ENCODE measurements around the gene ANKRD66.
"Not testable (repeated sequence)": the region's sequence is repeated elsewhere in the genome, so short reads cannot be mapped to it uniquely, and the experiment has no call there.

The ANKRD66 gene

DNA sequence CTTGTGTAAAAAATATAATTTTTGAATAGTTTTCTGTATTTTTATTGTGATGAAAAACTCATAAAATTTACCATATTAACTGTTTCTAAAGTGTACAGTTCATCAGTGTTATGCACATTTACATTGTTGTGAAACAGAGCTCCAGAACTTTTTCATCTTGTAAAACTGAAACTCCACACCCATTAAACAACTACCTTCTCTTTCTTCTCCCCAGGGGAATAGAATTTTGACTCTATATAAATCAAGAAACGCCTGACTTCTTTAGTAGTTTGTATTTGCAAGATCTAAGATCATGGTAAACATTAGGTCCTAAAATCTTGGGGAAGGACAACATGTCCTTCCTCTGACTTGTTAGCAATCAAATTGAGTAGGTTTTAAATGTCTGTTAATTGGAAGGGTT lies 9.1 kb downstream of the ANKRD66 start:
- no peak for DNase-seq (ENCODE audit: low read depth, low spot score)

DNA sequence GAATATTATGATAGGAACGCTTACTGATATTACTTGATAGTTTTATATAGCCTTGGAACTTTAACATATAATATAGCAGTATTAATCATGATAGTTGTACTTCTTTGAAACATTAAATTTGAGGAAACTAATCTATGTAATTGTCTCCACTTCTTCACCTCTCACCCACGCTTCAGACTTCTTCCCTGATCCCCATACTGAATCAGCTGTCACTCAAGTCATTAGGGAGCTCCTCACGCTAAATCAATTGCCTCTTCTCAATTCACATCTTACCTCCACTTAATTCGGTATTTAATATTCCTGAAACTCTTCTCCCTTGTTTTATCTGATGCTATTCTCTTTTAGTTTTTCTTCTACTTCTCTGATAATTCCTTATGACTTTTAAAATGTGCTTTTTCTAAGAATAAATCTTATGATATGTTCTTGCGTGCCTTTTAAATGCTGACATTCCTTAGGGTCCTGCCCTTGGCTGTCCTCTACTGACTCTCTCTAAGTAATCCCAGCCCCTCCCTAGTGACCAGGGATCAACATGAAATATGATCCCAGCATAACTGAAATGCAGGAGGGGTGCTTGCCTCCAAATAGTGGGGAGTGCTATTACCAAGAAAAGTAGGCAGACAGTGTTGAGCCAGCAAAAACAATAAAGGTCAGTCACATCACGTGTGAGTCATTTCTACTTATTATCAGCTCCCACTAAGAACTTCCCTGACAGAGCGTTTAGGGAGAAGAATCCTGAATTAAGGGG lies 9.9 kb downstream of the ANKRD66 start:
- DNase-seq (ENCODE audit: low read depth, low spot score): no peak

DNA sequence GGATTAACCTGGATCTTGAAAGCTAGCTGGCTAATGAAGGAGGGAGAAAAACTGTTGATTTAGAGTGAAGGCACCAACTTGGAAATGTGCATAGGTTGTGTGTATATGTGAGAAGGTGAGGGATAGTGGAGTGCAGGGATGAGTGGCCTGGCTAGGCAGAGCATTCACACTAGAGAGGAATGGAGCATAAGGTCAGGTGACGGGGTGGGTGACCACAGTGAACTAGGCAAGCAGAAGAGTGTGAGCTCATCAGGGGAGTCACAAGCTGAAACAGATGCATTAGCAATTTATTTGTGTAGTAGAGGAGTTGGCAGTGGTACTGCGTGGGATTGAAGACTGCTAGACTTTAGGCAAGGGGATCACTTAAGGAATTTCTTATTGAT lies 10.5 kb downstream of the ANKRD66 start:
- no peak for DNase-seq (ENCODE audit: low read depth, low spot score)

DNA sequence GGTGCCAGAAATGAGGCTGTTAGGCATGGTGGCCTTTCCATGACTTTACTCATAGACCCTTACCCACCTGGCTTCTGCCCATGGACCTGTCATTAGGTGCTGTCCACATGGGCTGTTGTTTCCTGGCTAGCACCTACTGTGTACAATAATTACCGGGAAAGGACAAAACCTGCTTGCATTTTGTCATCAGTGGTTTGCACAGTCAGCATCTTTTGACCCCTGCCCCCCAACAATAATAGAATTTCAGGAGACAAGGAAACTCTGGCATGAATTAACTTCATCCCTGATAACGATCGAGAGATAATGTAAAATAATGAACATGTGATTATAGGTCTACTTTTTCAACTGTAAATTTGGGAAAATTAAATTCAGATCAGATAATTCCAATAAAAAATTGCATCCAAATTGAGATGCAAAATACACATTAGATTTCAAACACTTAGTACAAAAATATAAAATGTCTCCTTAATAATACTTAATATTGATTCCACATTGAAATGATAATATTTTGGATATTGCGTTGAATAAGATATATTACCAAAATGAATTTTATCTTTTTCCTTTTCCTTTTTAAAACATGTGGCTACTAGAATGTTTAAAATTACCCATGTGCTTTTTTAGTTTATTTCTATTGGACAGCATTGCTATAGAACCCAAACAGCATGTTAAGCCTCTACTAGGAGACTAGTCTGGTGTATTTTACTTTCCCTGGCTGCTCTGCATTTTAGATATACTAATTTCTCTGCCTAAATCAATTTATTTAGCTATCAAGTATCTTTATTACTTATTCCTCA lies 12.4 kb downstream of the ANKRD66 start:
- no peak for DNase-seq (ENCODE audit: low read depth, low spot score)

DNA sequence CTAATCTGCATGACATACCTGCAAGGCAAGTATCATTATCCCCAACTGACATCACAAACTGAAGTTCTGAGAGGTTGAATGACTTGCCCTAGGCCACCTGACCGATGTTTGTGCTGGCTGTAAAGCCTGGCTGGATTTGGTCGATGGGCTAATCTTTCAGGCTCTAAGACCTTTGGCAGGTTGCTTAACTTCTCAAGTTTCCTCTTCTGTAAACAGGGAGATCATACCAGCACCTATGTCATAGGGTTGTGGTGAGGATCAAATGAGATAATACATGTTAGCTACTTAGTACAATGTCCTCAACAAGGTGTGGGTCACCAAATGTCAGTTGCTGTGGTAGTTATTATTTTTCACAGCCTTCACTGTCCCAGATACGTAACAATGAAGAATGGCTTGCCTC lies 14.2 kb downstream of the ANKRD66 start:
- no peak for DNase-seq (ENCODE audit: low read depth, low spot score)

DNA sequence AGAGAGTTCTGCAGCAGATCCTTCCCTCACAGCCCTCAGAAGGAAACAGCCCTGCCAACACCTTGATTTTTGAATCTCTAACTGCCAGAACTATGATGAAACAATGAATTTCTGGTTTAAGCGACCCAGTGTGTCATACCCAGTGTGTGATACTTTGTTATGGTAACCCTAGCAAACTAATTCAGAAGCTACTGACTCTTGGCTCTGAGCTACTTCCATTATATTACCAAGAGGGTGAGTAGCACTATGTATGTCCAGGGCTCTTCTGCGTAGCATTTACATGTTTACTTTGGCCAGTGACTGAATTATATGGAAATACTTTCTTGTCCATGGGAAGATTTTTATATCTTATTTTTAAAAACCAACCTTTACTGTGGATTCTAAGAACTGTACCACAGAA lies 16.7 kb downstream of the ANKRD66 start:
- no peak for DNase-seq (ENCODE audit: low read depth, low spot score)

DNA sequence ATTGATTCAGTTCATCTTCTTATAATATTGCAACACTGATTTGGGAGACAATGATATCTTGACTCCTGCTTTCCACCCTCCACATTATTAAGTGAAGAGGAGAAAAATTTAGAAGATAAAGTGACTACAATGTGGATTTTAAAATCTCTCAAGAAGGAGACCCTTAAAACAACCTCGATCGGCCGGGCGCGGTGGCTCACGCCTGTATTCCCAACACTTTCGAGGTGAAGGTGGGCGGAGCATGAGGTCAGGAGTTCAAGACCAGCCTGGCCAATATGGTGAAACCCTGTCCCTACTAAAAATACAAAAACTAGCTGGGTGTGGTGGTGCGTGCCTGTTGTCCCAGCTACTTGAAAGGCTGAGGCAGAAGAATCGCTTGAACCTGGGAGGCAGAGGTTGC lies 17.5 kb downstream of the ANKRD66 start:
- not testable (repeated sequence) for DNase-seq (ENCODE audit: low read depth, low spot score)

DNA sequence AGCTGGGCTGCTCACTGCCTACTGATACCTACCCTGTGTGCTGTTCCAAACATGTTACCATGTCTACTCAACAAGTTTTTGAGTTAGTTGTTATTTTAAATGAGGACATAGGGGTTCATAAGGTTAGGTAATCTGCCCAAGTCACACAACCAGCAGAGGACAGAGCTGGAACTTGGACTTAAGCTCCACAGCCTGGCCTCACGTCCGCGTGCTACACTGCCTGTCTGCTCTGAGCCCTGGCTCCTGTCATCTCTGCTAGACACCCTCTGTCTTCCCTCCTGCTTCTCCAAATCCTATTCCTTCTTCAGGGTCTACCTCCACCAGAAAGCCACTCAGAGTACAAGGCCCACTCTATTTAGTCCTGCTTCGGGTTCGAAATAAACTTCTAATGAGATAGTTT lies 18.2 kb downstream of the ANKRD66 start:
- no peak for DNase-seq (ENCODE audit: low read depth, low spot score)

DNA sequence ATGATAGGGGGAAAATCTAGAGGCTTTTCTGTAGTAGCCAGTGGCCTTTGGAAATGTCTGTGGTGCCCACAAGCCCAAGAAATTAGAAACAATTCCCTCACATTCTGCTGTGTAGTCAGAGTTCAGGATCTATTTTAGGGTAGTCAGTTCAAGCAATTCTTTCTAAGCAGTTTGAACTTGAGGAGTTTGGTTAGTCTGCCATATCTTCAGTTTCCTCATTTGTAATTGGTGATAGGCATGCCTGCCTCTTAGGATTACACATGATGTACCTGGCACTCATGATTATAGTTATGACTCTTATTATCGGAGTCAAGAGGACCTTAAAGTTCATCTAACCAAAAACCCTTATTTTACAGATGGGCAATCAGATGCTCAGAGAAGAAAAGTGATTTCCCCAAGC lies 25.3 kb downstream of the ANKRD66 start:
- no peak for DNase-seq (ENCODE audit: low read depth, low spot score)

DNA sequence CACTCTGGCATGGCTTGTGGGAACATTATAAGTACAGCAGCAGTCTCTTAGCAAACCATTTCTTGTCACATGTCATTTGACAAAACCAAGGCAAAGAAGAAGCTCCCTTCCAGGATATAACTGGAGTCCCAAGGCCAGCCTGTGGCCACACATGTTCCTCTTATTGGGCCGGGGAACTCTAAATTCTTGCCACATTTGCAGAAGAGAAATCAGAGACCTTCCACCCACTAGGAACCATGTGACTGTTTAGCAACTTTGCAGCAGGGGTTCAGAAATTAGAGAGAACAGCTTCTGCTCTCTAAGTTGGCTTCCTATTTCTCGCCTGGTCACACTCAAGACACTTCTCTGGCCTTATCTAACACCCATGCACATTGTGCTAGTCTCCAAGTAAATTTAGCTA lies 26.0 kb downstream of the ANKRD66 start:
- no peak for DNase-seq (ENCODE audit: low read depth, low spot score)

DNA sequence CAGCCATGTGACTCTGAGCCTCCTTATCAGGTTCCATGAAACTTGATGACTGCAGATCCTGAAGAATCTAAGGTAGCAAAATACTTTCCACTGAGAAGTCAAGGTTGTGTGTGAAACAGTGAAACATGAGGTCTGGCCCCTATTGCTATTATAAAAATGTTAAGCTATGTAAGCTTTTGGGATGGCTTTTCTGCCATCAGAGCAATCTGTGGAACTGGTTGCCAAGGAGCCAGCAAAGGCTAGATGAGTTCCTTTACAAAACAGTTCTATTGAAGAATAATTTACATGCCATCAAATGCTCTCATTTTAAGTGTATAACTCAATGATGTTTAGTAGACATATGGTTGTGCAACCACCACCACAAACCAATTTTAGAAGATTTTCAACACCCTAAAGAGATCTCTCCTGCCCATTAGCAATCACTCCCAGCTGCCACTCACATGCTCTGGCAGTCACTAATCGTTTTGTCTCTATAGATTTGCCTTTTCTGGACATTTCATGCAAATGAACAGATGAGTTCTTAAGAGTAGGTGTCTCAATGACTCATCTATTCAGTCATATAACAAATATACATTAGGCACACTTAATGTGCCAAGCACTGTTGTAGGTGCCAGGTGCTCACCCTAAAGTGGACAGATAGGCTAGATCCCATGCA lies 26.6 kb downstream of the ANKRD66 start:
- DNase-seq (ENCODE audit: low read depth, low spot score): no peak

DNA sequence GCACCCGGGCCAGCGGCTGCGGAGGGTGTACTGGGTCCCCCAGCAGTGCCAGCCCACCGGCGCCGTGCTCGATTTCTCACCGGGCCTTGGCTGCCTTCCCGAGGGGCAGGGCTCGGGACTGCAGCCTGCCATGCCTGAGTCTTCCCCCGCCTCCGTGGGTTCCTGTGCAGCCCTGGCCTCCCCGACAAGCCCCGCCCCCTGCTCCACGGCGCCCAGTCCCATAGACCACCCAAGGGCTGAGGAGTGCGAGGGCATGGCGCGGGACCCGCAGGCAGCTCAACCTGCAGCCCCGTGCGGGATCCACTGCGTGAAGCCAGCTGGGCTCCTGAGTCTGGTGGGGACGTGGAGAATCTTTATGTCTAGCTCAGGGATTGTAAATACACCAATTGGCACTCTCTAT lies 28.0 kb downstream of the ANKRD66 start:
- DNase-seq (ENCODE audit: low read depth, low spot score): not testable (repeated sequence)

DNA sequence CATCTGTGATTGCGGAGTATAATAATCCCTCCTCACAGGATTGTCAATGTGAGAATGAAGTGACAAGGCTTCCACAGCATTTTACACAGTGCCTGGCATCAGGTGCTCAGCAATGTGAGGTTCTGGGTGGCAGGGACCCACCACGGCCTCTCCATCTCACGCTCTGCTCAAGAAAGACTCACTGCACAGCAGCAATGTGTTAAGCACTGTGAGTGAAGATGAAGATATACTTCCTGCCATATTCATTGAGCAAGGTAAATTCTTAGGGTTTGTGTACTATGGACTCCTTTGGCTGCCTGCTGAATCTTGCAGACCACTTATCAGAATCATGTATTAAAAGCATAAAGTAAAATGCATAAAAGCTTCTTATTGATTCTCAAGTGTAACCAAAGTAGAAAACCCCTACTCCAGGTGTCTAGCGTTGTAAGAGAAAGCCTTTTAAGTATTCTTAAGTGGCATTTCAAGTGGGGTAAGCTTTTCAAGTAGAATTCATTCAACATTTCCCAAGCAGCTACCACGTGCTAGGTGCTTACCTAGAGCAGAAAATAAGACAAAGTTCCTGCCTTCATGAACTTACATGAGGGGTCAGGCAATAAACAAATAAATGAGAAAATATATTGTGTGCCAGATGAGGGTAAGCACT lies 29.5 kb downstream of the ANKRD66 start:
- DNase-seq (ENCODE audit: low read depth, low spot score): no peak

DNA sequence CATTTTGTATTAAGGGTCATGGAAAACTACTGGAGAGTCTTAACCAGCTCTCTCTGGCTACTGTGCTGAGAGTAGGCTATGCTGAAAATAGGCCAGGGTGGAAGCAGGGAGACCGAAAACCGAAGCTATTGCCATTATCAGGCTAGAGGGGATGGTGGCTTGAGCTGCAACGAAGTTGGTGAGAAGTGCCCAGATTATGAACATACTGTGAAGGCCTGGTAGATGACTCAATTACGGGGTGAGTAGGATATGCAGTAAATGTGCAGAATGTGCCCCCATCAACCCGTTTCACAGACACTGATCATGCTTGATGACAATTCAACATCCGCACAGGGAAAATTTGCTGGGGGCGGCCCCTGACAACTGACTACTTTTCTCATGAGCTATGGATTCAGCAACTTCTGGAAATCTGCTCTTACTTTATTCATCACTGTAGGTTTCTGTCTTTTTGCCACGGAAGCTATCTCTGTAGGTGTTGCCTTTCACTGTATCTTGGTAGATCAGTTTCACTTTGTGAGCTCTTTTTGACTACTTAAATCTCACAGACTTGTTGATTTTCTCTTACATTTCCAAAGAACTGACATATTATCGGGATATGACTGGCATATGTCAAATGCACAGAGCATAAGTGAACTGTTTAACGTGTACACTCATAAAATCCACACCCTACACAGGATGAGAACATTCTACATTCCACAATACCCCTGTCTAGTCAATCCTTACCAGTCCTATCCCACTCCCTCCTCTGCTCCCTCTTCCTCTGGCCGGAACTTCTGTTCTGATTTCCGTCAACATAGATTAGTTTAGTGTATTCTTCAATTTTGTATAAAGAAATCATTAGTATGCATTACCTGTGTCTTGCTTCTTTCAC lies 31.0 kb downstream of the ANKRD66 start:
- no peak for DNase-seq (ENCODE audit: low read depth, low spot score)

DNA sequence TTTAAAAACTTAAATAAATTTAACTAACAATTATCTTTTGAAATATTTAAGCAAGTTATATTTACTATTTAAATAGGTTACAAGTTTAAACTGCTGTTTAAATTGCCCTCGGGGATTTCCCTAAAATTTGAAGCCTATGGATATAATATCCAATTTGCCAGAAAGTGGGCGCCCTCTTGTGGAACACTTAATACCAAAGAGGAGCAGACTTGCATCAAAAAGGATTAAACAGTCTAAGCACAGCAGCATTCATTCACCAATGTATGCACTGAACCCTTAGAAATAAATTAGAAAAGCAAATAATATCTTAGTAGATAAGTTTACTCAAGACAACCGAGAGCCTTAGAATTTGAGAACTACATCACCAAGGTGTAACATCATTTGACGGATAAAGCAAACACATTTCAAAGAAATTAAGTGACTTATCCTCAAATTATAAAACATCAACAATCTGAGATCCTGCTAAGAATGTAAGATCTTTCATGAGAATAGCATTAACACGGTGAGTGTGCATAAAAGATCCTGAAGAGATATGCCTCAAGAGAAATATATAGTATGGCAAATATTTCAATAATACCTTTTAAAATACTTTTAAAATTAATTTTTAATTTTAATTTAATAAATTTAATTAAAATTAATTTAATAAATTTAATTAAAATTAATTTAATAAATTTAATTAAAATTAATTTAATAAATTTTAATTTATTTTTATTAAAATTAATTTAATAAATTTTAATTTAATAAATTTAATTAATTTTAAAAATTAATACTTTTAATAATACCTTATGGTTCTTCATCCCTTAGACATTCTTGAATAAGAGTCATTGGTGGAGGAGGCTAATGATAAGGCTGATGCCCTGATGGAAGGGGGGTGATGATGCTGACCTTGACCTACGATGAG lies 35.0 kb downstream of the ANKRD66 start:
- peak; percentile 72 for DNase-seq (ENCODE audit: low read depth, low spot score)

DNA sequence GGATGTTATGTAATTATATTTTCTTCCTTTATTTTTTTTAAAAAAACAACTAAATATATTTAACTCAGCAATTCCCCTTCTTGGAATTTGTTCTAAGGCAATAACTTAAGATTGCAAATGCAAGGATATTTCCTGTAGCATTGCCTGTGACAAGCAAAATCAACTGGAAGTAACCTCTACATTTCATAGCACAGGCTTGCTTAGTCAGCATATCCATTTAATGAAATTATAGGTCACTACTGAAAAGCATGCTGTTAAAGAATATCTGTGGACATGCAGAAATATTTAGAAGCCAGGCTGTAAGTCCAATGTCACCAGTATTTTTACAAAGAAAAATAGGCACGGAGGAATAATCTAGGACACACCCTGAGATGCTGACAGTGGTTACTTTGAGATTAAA lies 37.8 kb downstream of the ANKRD66 start:
- DNase-seq (ENCODE audit: low read depth, low spot score): no peak

DNA sequence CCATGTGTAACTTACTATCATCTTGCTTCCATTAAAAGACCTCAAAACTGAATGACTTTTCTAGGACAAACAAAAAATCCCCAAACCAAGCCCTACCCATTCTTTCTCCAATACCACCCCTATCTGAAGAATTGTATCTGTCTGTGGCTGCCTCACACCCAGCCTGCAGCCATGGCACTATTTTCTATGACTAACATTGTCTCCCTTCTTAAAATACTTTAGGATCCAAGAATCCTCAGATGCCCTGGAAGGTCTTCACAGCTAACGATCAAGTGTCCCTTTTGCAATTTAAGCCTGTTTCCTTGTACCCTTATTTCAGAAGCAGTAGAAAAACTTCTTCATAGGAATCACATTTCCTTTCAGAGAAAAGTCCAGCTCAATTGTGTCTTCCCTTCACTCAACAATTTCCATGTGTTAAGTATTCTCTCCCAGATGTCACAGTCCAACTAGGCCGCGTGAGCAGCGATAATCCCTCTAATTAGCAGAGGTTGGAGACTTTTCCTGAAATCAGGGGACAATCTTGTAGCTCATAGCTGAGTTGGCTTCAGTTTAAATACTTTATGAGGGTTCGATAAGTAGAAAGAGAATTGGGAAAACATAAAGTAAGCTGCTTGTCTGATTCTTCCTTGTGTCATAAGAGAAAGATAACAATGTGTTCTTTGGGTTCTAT lies 41.3 kb downstream of the ANKRD66 start:
- no peak for DNase-seq (ENCODE audit: low read depth, low spot score)

DNA sequence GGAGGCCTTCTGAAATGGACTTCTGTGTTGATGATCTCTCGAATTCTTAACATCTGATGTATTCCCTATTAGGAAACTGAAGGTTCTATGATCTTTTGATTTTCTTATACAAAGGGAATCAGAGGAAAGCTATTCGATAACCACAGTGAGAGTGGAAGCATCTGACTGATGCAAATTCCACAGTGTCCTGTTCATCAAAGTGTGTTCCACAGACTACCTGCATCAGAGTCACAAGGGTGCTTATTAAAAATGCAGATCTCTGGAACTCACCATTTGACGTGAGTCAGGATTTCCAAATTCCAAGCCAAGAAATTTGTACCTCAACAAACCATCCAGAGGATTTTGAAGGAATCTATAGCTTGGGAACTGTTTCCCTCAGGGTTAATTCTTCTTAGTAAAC lies 42.1 kb downstream of the ANKRD66 start:
- DNase-seq (ENCODE audit: low read depth, low spot score): peak; percentile 26

DNA sequence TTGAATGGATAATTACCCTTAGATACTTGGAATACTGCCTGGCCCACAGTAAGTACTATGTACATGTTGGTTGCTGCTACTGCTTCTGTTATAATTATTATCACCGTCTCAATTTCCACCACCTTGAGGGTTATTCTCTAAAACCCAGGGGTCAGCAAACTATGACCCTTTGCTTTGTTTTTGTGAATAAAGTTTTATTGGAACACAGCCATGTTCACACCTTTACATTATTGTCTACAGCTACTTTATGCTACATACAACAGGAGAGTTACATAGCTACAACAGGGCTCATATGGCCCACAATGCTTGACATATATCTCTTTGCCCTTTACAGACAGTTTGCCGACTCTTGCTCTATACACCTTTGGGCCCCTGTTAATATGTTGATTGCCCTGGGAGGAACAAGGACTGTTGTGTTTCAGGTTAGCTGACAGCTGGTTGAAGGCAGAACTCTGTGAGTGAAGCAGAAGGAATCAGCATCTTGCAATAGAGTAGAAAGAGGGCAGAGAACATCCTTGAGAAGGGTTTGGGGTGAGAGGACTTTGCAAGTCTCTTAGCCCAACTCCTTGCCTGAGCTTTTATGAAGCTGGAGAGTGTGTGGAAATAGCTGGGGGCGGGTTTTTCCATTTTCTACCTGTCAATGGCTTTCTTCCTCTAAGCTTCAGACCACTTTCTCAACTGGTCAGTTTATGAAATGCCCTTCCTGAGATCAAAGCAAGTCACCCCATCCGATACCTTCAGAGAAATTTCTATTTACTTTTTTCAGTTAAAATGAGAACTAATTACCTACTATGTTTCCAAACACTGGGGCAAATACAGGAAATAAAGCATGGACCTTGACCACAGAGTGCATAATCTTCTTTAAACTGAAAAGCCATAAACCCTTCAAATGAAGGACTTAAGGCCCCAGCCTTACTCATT lies 43.0 kb downstream of the ANKRD66 start:
- DNase-seq (ENCODE audit: low read depth, low spot score): no peak
